Activated CD4-positive, alpha-beta T cell treated with anti-CD3 and anti-CD28 coated beads, Interleukin-2, amount 50 U/mL, for 1 hour (primary cell): ENCODE results near the gene ZNF628.
"Not testable (repeated sequence)": the region's sequence is repeated elsewhere in the genome, so short reads cannot be mapped to it uniquely, and the experiment has no call there.

Source experiments
- DNase-seq: peaks from one replicate; pipeline ENCODE4 v3.0.0-alpha.2; 2020

Gene ZNF628

DNA sequence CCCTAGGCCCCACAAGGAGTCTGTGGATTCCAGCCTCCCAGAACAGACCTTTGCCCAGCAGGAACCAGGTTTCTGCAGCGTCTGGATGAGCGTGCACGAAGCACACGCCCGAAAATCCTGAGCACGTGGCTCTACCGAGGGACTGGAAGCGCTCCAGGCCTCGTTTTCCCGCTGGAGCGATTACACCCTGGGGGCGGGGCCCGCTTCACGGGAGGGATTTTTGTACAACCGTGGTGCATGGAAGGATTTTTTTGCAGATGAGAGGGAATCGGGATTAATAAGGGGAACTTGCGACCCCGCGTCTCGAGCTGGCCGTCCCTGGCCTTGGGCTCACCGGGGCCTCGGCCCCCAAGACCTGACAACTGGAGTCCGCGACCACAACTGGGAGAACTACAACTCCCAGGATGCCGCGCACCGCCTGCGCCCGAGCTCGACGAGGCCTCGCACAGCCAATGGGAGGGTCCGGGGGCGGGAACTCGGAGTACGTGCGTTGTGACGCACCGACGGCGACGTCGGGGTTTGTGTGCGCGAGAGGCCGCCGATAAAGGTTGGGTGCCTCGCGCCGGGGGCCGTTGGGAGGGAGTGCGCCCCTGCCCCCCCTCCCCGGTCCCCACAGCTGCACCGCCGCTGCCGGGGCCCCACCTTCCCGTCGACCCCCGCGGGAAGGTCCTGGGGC, at the start of gene ZNF628:
Gene ZNF628, plus strand, starts transcription at position 518 of the 676 bp plus-strand sequence. CDS start 3,294 bp downstream, outside the sequence.
- peak; percentile 98 for DNase-seq

DNA sequence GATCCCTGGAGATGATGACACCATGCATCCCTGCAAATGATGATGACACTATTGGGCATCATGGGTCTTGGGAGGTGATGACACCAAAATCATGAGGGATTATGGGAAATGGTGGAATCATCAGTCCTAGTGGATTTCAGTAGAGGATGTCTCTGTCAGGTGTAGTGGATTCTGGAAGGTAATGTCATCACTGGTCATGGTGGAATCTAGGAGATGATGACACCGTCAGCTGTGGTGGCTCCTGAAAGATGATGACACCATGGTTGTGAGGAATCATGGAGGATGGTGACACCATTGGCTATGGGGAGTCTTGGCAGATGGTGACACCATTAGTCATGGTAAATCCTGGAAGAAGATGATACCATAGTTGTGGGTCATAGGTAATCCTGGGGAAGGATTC, 45.2 kb upstream of the ZNF628 start:
- no peak for DNase-seq

DNA sequence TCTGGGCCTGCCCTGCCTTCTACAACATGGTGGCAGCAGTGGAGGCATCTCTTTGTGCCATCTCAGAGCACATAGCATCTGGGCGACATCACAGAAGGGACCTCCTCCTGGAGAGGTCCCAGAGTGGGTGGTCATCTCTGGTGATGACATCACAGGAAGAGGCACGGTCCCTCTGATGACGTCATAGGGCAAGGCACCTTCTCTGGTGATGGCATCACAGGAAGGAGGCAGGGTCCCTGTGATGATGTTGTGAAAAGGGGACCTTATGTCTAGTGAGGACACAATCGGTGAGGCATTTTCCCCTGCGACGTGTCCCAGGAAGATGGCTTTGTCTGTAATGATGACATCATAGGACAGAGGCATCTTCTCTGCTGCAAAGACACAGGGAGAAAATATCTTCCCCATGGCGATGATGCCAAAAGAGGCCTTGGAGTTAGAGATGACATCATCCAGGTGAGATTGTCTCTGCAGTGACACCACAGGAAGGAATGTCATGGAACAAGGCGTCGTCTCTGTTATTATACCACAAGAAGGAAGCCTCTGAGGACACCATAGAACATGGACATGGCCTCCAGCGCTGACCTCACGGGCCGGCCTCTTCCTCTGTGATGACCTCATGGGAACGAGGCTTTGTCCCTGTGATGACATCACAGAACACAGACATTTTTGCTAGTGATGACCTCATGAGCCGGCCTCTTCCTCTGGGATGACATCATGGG, 44.0 kb upstream of the ZNF628 start:
- no peak for DNase-seq

- no peak for DNase-seq
Observed at GRCh38 chr19:55433292-55433691, 43.1 kb upstream of the ZNF628 start.

- DNase-seq: no peak
Observed at GRCh38 chr19:55434356-55434919, 42.0 kb upstream of the ZNF628 start.

DNA sequence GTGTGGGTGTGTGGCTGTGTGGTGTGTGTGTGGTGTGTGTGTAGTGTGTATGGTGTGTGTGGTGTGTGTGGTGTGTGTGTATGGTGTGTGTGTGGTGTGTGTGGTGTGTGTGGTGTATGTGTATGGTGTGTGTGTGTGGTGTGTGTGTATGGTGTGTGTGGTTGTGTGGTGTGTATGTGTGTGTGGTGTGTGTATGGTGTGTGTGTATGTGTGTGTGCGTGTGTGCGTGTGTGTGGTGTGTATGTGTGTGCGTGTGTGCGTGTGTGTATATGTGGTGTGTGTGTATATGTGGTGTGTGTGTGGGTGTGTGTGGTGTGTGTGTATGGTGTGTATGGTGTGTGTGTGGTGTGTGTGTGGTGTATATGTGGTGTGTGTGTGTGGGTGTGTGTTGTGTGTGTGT, 41.4 kb upstream of the ZNF628 start:
- DNase-seq: no peak

- DNase-seq: no peak
Observed at GRCh38 chr19:55436847-55437246, 39.6 kb upstream of the ZNF628 start.

- no peak for DNase-seq
Observed at GRCh38 chr19:55437410-55437809, 39.0 kb upstream of the ZNF628 start.

GRCh38 chr19:55439052-55439451, 37.4 kb upstream of the ZNF628 start:
- DNase-seq: no peak

GRCh38 chr19:55440411-55441105, 35.9 kb upstream of the ZNF628 start:
- DNase-seq: peak; percentile 13

GRCh38 chr19:55441319-55441691, 35.1 kb upstream of the ZNF628 start:
- no peak for DNase-seq

DNA sequence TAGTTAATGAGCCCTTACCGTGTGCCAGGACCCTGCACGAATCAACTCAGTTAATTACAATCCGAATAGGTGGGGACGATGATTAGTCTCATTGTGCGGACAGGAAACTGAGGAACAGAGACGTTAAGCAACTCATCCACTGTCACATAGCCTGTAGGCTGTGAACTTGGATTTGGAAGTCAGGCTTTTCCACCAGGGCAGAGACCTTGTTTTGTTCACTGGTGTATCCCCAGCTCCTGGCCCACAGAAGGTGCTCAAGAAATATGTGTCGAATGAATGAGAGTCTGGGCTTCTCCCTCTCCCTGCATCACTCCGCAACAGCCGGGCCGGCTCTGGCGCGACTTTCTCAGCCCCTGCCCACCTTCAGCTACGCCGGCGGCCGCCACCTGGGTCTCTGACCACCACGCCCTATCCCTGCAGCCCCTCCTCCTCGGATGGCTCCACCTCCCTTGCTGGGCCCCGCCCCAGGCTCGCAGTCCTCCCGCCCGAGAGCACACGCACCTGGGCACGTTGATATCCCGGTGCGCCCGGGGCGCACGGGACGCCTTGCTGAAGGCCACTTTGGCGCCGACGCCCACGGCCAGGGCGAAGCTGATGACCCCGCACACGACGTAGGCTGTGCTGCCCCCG, 34.6 kb upstream of the ZNF628 start:
- DNase-seq: no peak

DNA sequence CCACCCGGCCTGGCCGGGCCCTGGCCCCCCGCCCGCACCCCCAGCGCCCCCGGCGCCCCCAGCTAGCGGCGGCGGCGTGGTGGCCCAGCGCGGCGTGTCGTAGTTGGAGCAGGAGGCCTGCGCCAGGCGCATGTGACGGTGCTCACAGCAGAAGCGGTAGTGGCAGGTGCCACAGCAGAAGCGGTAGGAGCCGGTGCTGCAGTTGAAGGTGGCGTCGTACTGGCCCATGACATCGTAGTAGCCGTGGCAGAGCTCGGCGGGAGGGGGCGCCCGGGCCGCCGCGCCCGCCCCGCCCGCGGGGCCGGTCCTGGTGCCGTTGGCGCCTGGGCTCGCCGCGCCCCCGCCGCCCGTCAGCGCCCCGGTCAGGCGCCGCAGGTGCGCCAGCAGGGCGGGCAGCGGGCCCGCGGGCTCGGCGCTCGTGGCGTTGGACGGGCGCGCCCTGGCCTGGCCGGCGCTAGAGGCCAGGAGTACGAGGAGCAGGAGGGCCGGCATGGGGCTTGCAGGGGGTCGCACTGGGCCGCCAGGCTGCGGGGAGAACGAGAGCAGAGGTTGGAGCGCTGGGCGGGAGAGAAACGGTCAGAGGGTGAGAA, 34.0 kb upstream of the ZNF628 start:
- DNase-seq: peak; percentile 30

GRCh38 chr19:55443045-55443823, 33.2 kb upstream of the ZNF628 start, which contains the start of gene SHISA7:
TSS of gene SHISA7 (minus strand) at chr19:55443300. CDS start at chr19:55442863, 437 bp downstream.
- DNase-seq: no peak

DNA sequence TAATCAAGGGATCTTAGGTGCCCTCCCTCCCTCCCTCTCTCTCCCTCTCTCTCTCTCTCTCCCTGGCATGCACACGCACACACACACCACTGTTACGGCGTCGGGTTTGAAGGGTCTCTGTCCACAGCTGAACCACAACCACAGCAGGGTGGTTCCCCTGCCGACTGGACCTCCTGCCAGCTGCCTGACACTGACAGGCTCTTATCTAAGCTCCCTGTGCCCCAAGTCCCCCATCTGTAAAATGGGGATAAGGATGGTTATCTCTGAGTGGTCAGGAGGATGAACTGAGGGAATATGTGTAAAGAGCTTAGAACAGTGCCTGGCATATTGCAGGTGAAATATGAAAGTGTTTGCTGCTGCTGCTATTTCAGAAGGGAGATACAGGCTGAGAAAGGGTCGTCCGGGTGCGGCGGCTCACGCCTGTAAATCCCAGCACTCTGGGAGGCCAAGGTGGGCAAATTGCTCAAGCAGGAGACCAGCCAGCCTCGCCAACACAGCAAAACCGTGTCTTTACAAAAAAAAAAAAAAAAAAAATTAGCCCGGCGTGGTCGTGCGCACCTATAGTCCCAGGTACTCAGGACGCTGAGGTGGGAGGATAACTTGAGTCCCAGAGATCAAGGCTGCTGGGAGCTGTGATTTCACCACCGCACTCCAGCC, 32.5 kb upstream of the ZNF628 start:
- no peak for DNase-seq

GRCh38 chr19:55444646-55445045, 31.8 kb upstream of the ZNF628 start:
- DNase-seq: no peak

GRCh38 chr19:55446060-55446459, 30.4 kb upstream of the ZNF628 start:
- no peak for DNase-seq

DNA sequence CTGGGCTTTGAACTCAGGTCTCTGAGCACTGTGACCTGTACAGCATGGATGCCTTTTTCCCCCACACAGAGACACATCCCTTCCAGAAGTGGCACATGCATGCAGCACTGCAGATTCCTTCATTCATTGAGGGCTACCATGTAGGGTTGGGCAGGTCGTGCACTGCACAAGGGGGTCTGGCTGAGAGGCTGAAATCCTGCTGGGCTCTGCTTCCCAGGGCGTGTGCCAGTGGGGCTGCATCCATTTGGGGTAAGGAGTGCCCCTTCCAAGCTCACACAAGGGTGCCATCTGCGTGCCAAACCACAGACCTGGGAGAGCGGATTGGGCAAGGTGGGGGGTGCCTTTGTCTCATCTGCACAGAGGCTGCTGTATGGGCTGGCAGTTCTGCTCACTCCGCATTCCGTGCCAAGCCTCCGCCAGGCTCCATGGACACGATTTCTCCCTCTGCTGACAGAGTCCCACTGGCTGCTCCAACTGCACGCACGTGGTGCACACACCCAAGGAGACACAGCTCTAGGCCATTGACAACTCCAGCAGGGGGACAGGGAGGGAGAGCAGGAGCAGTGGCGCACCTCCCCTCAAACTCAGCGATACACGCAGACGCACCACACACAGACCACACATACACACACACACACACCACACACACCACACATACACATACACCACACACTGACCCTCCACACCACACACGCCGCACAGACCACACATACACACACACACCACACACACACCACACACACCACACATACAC, 28.8 kb upstream of the ZNF628 start:
- no peak for DNase-seq

DNA sequence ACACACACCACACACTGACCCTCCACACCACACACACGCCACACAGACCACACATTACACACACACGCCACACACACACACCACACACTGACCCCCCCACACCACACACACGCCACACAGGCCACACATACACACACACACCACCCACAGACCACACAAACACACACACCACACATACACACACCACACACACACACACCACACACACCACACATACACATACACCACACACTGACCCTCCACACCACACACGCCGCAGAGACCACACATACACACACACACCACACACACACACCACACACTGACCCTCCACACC, 28.3 kb upstream of the ZNF628 start:
- not testable (repeated sequence) for DNase-seq

DNA sequence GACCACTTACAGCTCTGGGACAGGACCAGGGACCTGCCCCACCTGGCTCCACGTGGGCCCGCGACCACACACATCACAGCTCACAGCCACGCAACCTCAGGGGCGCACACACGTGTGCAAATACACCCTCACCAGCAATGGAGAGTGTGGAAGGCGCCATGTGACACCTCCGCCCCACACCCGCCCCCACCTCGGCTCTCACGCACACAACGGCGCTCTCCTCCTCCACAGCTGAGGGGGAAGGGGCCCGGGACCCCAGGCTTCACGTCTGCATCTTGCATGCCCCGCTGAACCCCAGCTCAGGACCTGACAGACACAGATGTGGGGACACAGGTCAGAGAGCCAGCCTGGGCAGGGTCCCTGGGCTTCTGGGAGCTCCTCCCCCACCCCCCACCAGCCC, 26.9 kb upstream of the ZNF628 start:
- no peak for DNase-seq
